ENCODE results near the gene IL18R1. TPM values are rescaled to one million over a fixed set of nuclear protein-coding genes. Genes with fewer than 3 reads are reported as not detected.
A peak's percentile ranks its signal among the peaks of the same experiment; 100 is the strongest.

The IL18R1 gene
- total and polyA plus RNA-seq, 5 donors from 2014 or later: 6.9 to 19.9 (median 11.7) TPM

DNA sequence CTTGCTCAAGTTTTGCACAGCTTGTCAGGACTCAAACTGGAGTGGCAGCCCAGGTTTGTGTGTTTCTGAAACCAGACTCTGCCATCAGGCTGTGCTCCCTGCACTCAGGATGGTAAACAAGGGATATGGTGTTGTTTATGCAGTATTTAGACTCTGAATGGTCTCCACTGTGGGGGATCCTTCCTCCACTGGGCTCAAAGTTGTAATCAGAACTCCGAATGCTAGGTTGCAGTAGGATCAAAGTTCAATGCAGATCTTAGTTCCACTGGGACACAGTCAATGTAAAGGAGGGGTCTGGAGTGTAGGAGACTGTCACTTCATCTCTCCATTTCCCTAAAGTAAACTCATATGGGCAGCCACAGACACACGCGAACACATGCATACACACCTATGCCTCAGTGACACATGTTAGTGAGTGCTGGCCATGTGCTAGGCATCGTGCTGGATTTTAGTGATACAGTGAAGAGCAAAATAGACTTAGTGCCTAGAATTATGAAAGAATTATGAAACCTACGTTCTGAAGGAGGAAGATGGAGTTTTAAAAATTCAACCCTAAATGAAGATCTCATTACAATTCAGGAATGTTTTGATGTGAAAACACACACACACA is 6.1 kb downstream of the IL18R1 start:
- Mint-ChIP-seq H3K27ac (peak overlapping the region in 2 of 3 donors; percentile 39 to 68), H3K27me3 (no peaks in the 10 kb centered on the region), H3K9me3 (peaks cover 0 to 13% (median 5%) of the 10 kb centered on the region in 7 donors), H3K4me3 (no peak overlapping the region), H3K36me3 (peaks cover 36% of the 10 kb centered on the region), H3K4me1 (peaks cover 24 to 76% (median 41%) of the 10 kb centered on the region in 4 donors)
- Histone ChIP-seq H3K9me3 (ENCODE audit: control insufficient read depth in 2 of 2, low read length in 2 of 2) (peaks cover 2 to 15% of the 10 kb centered on the region in 2 experiments), H3K4me1 (ENCODE audit: control insufficient read depth, insufficient read depth, low read length, poor library complexity, severe bottlenecking) (peaks cover 42% of the 10 kb centered on the region), H3K4me3 (ENCODE audit: low read depth, low read length) (no peak overlapping the region), H3K27me3 (ENCODE audit: control insufficient read depth, insufficient read depth, low read length) (no peaks in the 10 kb centered on the region), H3K27ac (ENCODE audit: insufficient read depth, low read length, poor library complexity, severe bottlenecking) (no peak overlapping the region), H3K36me3 (ENCODE audit: control insufficient read depth, insufficient read depth, low read length) (peaks cover 24% of the 10 kb centered on the region)
- DNase-seq: no peak
- no peak for ATAC-seq (ENCODE audit: low read depth in 2 of 2)

DNA sequence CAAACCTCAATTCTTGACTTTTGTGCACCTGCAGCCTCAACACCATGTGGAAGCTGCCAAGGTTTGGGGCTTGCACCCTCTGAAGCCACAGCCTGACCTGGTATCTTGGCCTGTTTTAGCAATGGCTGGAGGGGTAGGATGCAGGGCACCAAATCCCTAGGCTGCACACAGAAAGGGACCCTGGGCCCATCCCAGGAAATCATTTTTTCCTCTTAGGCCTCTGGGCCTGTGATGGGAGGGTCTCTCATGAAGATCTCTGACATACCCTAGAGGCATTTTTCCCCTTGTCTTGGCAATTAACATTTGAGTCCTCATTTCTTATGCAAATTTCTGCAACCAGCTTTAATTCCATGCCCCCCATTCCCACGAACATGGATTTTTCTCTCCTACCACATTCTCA is 10.2 kb downstream of the IL18R1 start:
- Histone ChIP-seq H3K4me1 (ENCODE audit: control insufficient read depth, insufficient read depth, low read length, poor library complexity, severe bottlenecking) (peaks cover 33% of the 10 kb centered on the region), H3K27me3 (ENCODE audit: control insufficient read depth, insufficient read depth, low read length) (no peaks in the 10 kb centered on the region), H3K36me3 (ENCODE audit: control insufficient read depth, insufficient read depth, low read length) (peaks cover 24% of the 10 kb centered on the region), H3K4me3 (ENCODE audit: low read depth, low read length) (no peak overlapping the region), H3K27ac (ENCODE audit: insufficient read depth, low read length, poor library complexity, severe bottlenecking) (peak overlapping the region; percentile 68), H3K9me3 (ENCODE audit: control insufficient read depth in 2 of 2, low read length in 2 of 2) (peaks cover 2 to 15% of the 10 kb centered on the region in 2 experiments)
- Mint-ChIP-seq H3K27ac (peak overlapping the region in 2 of 3 donors; percentile 91), H3K9me3 (peaks cover 0 to 15% (median 5%) of the 10 kb centered on the region in 7 donors), H3K36me3 (peaks cover 39% of the 10 kb centered on the region), H3K27me3 (no peaks in the 10 kb centered on the region), H3K4me1 (peaks cover 37 to 66% (median 42%) of the 10 kb centered on the region in 4 donors), H3K4me3 (peak overlapping the region in 1 of 4 donors; percentile 3)
- ATAC-seq (ENCODE audit: low read depth in 2 of 2) (no peak), DNase-seq (no peak)

DNA sequence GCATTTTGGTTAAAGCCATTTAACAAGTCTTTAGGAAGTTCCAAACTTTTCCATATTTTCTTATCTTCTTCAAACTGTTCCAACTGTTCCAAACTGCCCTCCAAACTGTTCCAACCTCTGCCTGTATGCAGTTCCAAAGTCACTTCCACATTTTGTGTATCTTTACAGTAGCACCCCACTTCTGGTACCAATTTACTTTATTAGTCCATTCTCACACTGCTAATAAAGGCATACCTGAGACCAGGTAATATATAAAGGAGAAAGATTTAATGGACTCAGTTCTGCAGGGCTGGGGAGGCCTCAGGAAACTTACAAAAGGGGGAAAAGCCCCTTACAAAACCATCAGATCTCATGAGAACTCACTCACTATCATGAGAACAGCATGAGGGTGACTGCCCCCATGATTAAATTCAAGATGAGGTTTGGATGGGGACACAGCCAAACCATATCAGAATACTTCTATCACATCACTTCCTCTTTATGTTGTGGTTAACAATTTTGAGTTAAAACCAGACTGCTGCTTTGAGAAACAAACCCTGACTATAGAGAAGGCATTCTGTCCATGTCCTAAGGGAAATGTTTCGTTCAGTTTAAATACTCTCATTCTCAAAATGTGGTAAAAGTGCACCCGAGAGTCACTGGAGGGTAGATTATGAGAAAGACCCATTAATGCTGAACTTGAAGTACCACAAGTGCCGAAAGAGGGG is 11.0 kb downstream of the IL18R1 start:
- Histone ChIP-seq H3K4me3 (ENCODE audit: low read depth, low read length) (peak overlapping the region; percentile 76), H3K9me3 (ENCODE audit: control insufficient read depth in 2 of 2, low read length in 2 of 2) (peaks cover 2 to 15% of the 10 kb centered on the region in 2 experiments), H3K36me3 (ENCODE audit: control insufficient read depth, insufficient read depth, low read length) (peaks cover 24% of the 10 kb centered on the region), H3K4me1 (ENCODE audit: control insufficient read depth, insufficient read depth, low read length, poor library complexity, severe bottlenecking) (peaks cover 30% of the 10 kb centered on the region), H3K27me3 (ENCODE audit: control insufficient read depth, insufficient read depth, low read length) (no peaks in the 10 kb centered on the region), H3K27ac (ENCODE audit: insufficient read depth, low read length, poor library complexity, severe bottlenecking) (peak overlapping the region; percentile 68)
- Mint-ChIP-seq H3K4me3 (peak overlapping the region; percentile 3 to 75 (median 68)), H3K9me3 (peaks cover 0 to 15% (median 5%) of the 10 kb centered on the region in 7 donors), H3K27ac (peak overlapping the region; percentile 83 to 91 (median 91)), H3K4me1 (peaks cover 37 to 60% (median 39%) of the 10 kb centered on the region in 4 donors), H3K36me3 (peaks cover 46% of the 10 kb centered on the region), H3K27me3 (no peaks in the 10 kb centered on the region)
- peak in 1 of 3 donors; percentile 28 for DNase-seq
- ATAC-seq (ENCODE audit: low read depth in 2 of 2): peak in 1 of 2 donors; percentile 32

DNA sequence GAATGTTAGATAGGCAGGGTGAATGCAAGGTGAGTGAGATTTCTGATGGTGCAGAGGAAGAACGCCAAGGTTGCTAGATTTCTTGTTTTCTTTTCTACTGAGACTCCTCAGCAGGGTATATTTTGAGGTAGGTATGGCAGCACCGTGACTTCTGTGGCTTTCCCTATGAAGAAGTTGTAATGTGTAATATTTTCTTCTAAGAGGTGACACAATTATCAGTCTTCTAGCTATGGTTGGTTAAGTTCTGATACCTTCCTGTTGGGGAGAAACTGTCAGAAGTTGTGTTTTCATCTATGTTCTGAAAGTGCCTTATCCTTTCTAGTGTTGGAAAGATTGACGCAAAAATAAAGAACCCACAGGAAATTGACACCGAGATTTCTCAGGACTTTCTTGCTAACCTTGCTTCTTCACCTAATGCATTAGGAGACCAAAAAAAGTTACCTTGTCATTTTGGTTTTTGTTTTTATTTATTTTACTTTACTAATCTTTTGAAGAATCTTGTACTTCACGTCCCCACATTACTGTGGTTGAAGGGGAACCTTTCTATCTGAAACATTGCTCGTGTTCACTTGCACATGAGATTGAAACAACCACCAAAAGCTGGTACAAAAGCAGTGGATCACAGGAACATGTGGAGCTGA is 11.9 kb downstream of the IL18R1 start:
- H3K36me3 Mint-ChIP-seq: peaks cover 43% of the 10 kb centered on the region
- peak overlapping the region; percentile 76 for H3K4me3 ChIP-seq (ENCODE audit: low read depth, low read length)
- peaks cover 34 to 55% (median 38%) of the 10 kb centered on the region in 4 donors for H3K4me1 Mint-ChIP-seq
- peak overlapping the region; percentile 83 to 91 (median 91) for H3K27ac Mint-ChIP-seq
- peaks cover 2 to 15% of the 10 kb centered on the region in 2 experiments for H3K9me3 ChIP-seq (ENCODE audit: control insufficient read depth in 2 of 2, low read length in 2 of 2)
- H3K27me3 ChIP-seq (ENCODE audit: control insufficient read depth, insufficient read depth, low read length): no peaks in the 10 kb centered on the region
- ATAC-seq (ENCODE audit: low read depth in 2 of 2) (peak; percentile 73 to 77), DNase-seq (peak in 2 of 3 donors; percentile 63 to 72)
- no peaks in the 10 kb centered on the region for H3K27me3 Mint-ChIP-seq
- H3K36me3 ChIP-seq (ENCODE audit: control insufficient read depth, insufficient read depth, low read length): peaks cover 24% of the 10 kb centered on the region
- H3K4me1 ChIP-seq (ENCODE audit: control insufficient read depth, insufficient read depth, low read length, poor library complexity, severe bottlenecking): peaks cover 30% of the 10 kb centered on the region
- H3K4me3 Mint-ChIP-seq: peak overlapping the region; percentile 3 to 75 (median 68)
- H3K9me3 Mint-ChIP-seq: peaks cover 0 to 15% (median 5%) of the 10 kb centered on the region in 7 donors
- peak overlapping the region; percentile 68 for H3K27ac ChIP-seq (ENCODE audit: insufficient read depth, low read length, poor library complexity, severe bottlenecking)

DNA sequence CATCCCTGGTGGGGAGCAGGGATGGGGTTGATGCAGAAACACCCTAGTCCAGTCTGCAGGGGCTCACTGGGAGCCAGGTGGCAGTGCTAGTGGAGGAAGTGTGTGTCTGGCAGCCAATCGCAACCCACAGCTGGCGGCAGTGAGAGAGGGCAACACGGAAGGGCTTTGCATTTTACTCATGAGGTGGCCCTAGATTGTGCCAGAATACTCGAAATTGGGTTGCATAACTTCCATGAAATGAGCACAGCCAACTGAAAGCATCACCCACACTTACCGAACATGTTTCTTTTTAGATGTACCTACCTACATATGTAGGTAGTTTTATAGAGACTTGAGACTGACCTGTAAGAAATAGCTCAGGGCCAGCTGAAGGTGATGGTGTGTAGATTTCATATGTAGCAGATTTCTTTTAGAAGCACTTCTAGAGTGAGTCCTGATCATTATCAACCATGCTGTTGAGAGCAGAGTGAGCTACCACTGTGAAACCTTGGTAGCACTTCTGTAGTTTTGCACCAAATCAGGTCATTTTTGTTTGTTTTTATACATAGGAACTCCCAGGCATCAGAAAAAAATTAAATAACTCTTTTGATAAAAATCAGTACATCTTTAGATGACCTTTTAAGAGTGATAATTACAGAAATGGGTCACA is 13.0 kb downstream of the IL18R1 start:
- ATAC-seq (ENCODE audit: low read depth in 2 of 2): peak; percentile 26 to 30
- peak overlapping the region; percentile 33 to 91 (median 76) for H3K27ac Mint-ChIP-seq
- peak overlapping the region; percentile 3 to 75 (median 68) for H3K4me3 Mint-ChIP-seq
- peak in 1 of 3 donors; percentile 56 for DNase-seq
- H3K9me3 ChIP-seq (ENCODE audit: control insufficient read depth in 2 of 2, low read length in 2 of 2): peaks cover 2 to 15% of the 10 kb centered on the region in 2 experiments
- H3K36me3 Mint-ChIP-seq: peaks cover 36% of the 10 kb centered on the region
- peak overlapping the region; percentile 76 for H3K4me3 ChIP-seq (ENCODE audit: low read depth, low read length)
- H3K9me3 Mint-ChIP-seq: peaks cover 0 to 15% (median 5%) of the 10 kb centered on the region in 7 donors
- H3K27ac ChIP-seq (ENCODE audit: insufficient read depth, low read length, poor library complexity, severe bottlenecking): peak overlapping the region; percentile 68
- no peaks in the 10 kb centered on the region for H3K27me3 Mint-ChIP-seq
- H3K36me3 ChIP-seq (ENCODE audit: control insufficient read depth, insufficient read depth, low read length): peaks cover 16% of the 10 kb centered on the region
- peaks cover 34 to 49% (median 38%) of the 10 kb centered on the region in 4 donors for H3K4me1 Mint-ChIP-seq
- H3K4me1 ChIP-seq (ENCODE audit: control insufficient read depth, insufficient read depth, low read length, poor library complexity, severe bottlenecking): peaks cover 30% of the 10 kb centered on the region
- no peaks in the 10 kb centered on the region for H3K27me3 ChIP-seq (ENCODE audit: control insufficient read depth, insufficient read depth, low read length)

DNA sequence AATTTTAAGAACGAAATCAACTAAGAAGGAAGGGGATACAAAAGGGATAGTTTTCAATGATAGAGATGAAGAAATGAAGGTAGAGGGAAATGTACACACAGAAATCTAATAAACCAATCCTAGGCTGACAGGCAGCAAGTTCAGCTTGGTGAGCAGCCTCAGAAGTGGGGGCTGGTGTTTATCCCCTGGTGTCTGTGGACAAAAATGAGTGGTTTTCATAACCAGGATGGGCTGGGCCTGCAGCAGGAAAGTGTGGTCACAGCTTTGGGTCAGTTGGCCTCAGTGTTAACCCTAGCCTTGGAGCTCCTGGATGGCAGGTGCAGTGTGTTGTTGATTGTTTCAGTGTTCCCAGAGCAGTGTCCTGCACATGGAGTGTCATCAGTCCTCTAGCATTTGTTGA is 14.3 kb downstream of the IL18R1 start:
- Histone ChIP-seq H3K9me3 (ENCODE audit: control insufficient read depth in 2 of 2, low read length in 2 of 2) (peaks cover 2 to 15% of the 10 kb centered on the region in 2 experiments), H3K27ac (ENCODE audit: insufficient read depth, low read length, poor library complexity, severe bottlenecking) (no peak overlapping the region), H3K27me3 (ENCODE audit: control insufficient read depth, insufficient read depth, low read length) (no peaks in the 10 kb centered on the region), H3K36me3 (ENCODE audit: control insufficient read depth, insufficient read depth, low read length) (peaks cover 8% of the 10 kb centered on the region), H3K4me3 (ENCODE audit: low read depth, low read length) (no peak overlapping the region), H3K4me1 (ENCODE audit: control insufficient read depth, insufficient read depth, low read length, poor library complexity, severe bottlenecking) (peaks cover 30% of the 10 kb centered on the region)
- Mint-ChIP-seq H3K36me3 (peaks cover 32% of the 10 kb centered on the region), H3K27me3 (no peaks in the 10 kb centered on the region), H3K4me1 (peaks cover 34 to 45% (median 38%) of the 10 kb centered on the region in 4 donors), H3K9me3 (peaks cover 0 to 14% (median 5%) of the 10 kb centered on the region in 7 donors), H3K27ac (peak overlapping the region in 1 of 3 donors; percentile 60), H3K4me3 (no peak overlapping the region)
- no peak for ATAC-seq (ENCODE audit: low read depth in 2 of 2)
- DNase-seq: no peak

DNA sequence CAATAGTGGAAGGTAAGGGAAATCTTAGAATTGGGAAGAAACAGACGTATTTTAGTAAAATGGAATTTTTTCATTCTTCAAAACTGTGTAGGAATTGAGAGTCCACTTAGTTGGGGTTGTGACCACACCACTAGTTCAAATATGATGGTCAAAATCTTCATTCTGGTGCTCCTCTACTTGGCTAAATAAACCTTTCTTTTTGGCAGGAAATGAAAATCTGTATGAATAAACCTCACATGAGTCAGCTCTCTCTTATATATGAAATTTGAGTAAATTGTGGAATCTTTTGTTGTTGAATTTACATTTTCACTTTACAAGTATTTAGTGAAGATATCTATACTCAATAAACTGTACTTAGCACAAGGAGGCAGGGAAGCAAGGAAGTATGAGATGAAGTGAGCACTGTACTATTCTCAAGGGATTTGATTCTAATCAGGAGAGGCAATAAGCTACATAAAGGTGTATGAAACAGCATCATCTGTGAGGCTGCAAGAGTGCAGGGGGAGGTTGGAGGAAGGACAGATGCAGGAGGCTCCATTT is 20.5 kb downstream of the IL18R1 start:
- peaks cover 0 to 5% (median 2%) of the 10 kb centered on the region in 7 donors for H3K9me3 Mint-ChIP-seq
- H3K27ac Mint-ChIP-seq: no peak overlapping the region
- no peak overlapping the region for H3K4me3 Mint-ChIP-seq
- no peak for ATAC-seq (ENCODE audit: low read depth in 2 of 2)
- peaks cover 46% of the 10 kb centered on the region for H3K36me3 Mint-ChIP-seq
- Histone ChIP-seq H3K27me3 (ENCODE audit: control insufficient read depth, insufficient read depth, low read length) (no peaks in the 10 kb centered on the region), H3K36me3 (ENCODE audit: control insufficient read depth, insufficient read depth, low read length) (peaks cover 19% of the 10 kb centered on the region), H3K4me3 (ENCODE audit: low read depth, low read length) (no peak overlapping the region), H3K4me1 (ENCODE audit: control insufficient read depth, insufficient read depth, low read length, poor library complexity, severe bottlenecking) (no peaks in the 10 kb centered on the region), H3K9me3 (ENCODE audit: control insufficient read depth in 2 of 2, low read length in 2 of 2) (peaks cover 3 to 8% of the 10 kb centered on the region in 2 experiments), H3K27ac (ENCODE audit: insufficient read depth, low read length, poor library complexity, severe bottlenecking) (no peak overlapping the region)
- H3K27me3 Mint-ChIP-seq: no peaks in the 10 kb centered on the region
- H3K4me1 Mint-ChIP-seq: peaks cover 2 to 8% (median 6%) of the 10 kb centered on the region in 4 donors
- DNase-seq: no peak
